ENCODE data around the gene ERBB4.

ERBB4 gene

GRCh38 chr2:212537726-212538304 is 787 bp downstream of the ERBB4 start:
- H3K27me3 ChIP-seq = peaks cover 23% of the 10 kb centered on the region
- peak overlapping the region; percentile 86 for H3K4me3 ChIP-seq (ENCODE audit: low read depth, low read length)
- no peaks in the 10 kb centered on the region for H3K9me3 ChIP-seq
- TF ChIP-seq, protein P1, sequence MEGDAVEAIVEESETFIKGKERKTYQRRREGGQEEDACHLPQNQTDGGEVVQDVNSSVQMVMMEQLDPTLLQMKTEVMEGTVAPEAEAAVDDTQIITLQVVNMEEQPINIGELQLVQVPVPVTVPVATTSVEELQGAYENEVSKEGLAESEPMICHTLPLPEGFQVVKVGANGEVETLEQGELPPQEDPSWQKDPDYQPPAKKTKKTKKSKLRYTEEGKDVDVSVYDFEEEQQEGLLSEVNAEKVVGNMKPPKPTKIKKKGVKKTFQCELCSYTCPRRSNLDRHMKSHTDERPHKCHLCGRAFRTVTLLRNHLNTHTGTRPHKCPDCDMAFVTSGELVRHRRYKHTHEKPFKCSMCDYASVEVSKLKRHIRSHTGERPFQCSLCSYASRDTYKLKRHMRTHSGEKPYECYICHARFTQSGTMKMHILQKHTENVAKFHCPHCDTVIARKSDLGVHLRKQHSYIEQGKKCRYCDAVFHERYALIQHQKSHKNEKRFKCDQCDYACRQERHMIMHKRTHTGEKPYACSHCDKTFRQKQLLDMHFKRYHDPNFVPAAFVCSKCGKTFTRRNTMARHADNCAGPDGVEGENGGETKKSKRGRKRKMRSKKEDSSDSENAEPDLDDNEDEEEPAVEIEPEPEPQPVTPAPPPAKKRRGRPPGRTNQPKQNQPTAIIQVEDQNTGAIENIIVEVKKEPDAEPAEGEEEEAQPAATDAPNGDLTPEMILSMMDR (IDR thresholded peaks at IDR 0.05; ENCODE audit: low read depth, low read length) = no peak
- H3K4me1 ChIP-seq = peaks cover 6% of the 10 kb centered on the region
- H3K36me3 ChIP-seq = no peaks in the 10 kb centered on the region
- DNase-seq = peak; percentile 70

- H3K36me3 ChIP-seq = no peaks in the 10 kb centered on the region
- no peaks in the 10 kb centered on the region for H3K9me3 ChIP-seq
- peaks cover 23% of the 10 kb centered on the region for H3K27me3 ChIP-seq
- peaks cover 6% of the 10 kb centered on the region for H3K4me1 ChIP-seq
- peak overlapping the region; percentile 86 for H3K4me3 ChIP-seq (ENCODE audit: low read depth, low read length)
- DNase-seq = peak; percentile 21
- TF ChIP-seq, protein P1 (IDR thresholded peaks at IDR 0.05; ENCODE audit: low read depth, low read length) = no peak
These were observed 1.5 kb downstream of the ERBB4 start for GRCh38 chr2:212536817-212537725.

DNA sequence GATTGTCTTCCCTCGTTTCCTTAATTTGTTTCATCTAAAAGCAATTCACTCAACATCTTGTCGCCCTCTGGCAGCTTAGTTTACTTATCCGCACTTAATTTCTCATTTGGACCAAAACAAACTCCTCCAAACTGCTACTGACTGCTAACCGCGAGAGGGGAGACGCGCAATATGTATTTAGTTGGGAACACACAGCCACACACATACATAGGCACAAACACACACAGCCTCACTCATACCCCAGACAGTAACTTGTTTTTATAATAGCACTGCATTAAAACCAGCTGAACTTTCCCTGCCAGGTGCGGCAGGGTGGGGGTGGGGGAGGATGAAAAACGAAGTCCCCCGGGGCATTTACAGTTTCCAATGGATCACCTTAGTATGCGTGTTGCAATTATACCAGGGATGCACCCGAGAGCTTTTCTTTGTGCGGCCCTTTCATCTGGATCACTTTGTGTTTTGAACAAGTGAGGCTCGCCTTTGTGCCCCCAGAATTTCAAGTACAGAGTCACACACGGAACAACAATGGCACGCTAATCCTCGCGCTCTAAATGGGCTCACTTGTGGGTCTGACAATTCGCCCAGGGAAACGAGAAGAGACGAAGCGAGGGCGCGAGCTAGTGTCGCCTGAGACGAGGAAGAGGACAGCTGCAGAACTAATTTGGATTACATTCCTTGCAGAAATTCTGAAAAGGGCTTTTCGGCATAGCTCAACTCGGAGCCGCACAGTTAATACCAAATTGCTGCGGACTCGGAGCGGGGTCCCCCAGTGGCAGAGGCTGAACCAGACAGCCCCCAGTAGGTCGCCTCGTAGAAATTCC is 2.4 kb downstream of the ERBB4 start:
- TF ChIP-seq, protein P1 (IDR thresholded peaks at IDR 0.05; ENCODE audit: low read depth, low read length) = peak; percentile 23; the same call in 1 of the 2 replicates
- H3K36me3 ChIP-seq = no peaks in the 10 kb centered on the region
- peaks cover 6% of the 10 kb centered on the region for H3K4me1 ChIP-seq
- DNase-seq = peak; percentile 29
- H3K9me3 ChIP-seq = no peaks in the 10 kb centered on the region
- H3K27me3 ChIP-seq = peaks cover 23% of the 10 kb centered on the region
- peak overlapping the region; percentile 86 for H3K4me3 ChIP-seq (ENCODE audit: low read depth, low read length)

GRCh38 chr2:212534336-212534735 is 4.3 kb downstream of the ERBB4 start:
- peaks cover 23% of the 10 kb centered on the region for H3K27me3 ChIP-seq
- peaks cover 6% of the 10 kb centered on the region for H3K4me1 ChIP-seq
- no peaks in the 10 kb centered on the region for H3K36me3 ChIP-seq
- DNase-seq = no peak
- no peaks in the 10 kb centered on the region for H3K9me3 ChIP-seq
- H3K4me3 ChIP-seq (ENCODE audit: low read depth, low read length) = no peak overlapping the region
- TF ChIP-seq, protein P1 (IDR thresholded peaks at IDR 0.05; ENCODE audit: low read depth, low read length) = no peak

GRCh38 chr2:212532585-212532984 is 6.0 kb downstream of the ERBB4 start:
- H3K4me1 ChIP-seq = peaks cover 6% of the 10 kb centered on the region
- no peaks in the 10 kb centered on the region for H3K36me3 ChIP-seq
- DNase-seq = peak; percentile 11
- no peaks in the 10 kb centered on the region for H3K9me3 ChIP-seq
- peaks cover 13% of the 10 kb centered on the region for H3K27me3 ChIP-seq
- H3K4me3 ChIP-seq (ENCODE audit: low read depth, low read length) = no peak overlapping the region
- TF ChIP-seq, protein P1 (IDR thresholded peaks at IDR 0.05; ENCODE audit: low read depth, low read length) = peak; percentile 59
